ENCODE measurements around the gene RTTN.

DNA sequence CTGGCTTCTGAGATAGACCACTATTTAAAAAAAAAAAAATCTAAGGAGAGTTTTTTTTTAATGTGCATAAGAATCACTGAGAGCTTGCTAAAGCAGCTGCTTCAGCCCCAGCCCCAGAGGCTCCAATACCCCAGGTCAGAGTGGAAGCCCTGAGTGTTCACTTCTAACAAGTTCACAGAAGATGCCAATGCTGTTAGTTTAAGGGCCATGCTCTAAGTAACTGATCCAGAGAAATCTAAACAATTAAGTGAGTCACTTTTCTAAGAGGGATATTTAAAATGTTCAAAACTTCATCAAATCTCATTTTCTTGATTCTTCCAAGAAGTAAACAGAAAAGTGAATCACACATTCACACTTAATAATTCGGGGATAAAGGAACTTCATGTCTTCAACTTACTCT is 131.4 kb downstream of the RTTN start:
- TF ChIP-seq GATA3 (IDR thresholded peaks at IDR 0.05; ENCODE audit: low read depth, low read length) (no peak), GATA2 (IDR thresholded peaks at IDR 0.05; ENCODE audit: low read depth, low read length) (no peak)
